ENCODE results near the gene CNOT10.

The CNOT10 gene

GRCh38 chr3:32818970-32819511 lies 134.1 kb downstream of the CNOT10 start:
- no peak for DNase-seq

GRCh38 chr3:32819551-32820348 lies 134.8 kb downstream of the CNOT10 start:
- peak; percentile 65 for DNase-seq

- DNase-seq: peak; percentile 45
These were observed 135.4 kb downstream of the CNOT10 start for GRCh38 chr3:32820430-32820829.

GRCh38 chr3:32820971-32821685 lies 136.1 kb downstream of the CNOT10 start:
- DNase-seq: peak; percentile 60

GRCh38 chr3:32821686-32822296 lies 136.8 kb downstream of the CNOT10 start:
- no peak for DNase-seq

- no peak for DNase-seq
These were observed 137.9 kb downstream of the CNOT10 start for GRCh38 chr3:32822609-32823498.
